Fibroblast of upper back skin (primary cell): Measurements from ENCODE around the gene GPC5.
A peak's percentile ranks its signal among the peaks of the same experiment; 100 is the strongest.

Source experiments
- DNase-seq: peaks from one replicate; pipeline ENCODE4 v3.0.0-alpha.2; 2013

Gene GPC5

GRCh38 chr13:92054389-92054788 is 656.0 kb downstream of the GPC5 start:
- DNase-seq, result no peak

GRCh38 chr13:92074658-92075057 is 676.2 kb downstream of the GPC5 start:
- DNase-seq, result peak; percentile 3

GRCh38 chr13:92097337-92097903 is 699.0 kb downstream of the GPC5 start:
- no peak for DNase-seq

GRCh38 chr13:92101801-92102200 is 703.4 kb downstream of the GPC5 start:
- DNase-seq, result no peak

- DNase-seq, result peak; percentile 54
Measured at GRCh38 chr13:92103689-92104153, 705.3 kb downstream of the GPC5 start.

- peak; percentile 55 for DNase-seq
Measured at GRCh38 chr13:92122186-92122853, 723.9 kb downstream of the GPC5 start.

- DNase-seq, result no peak
Measured at GRCh38 chr13:92126399-92126798, 728.0 kb downstream of the GPC5 start.

- DNase-seq, result no peak
Measured at GRCh38 chr13:92135509-92135908, 737.1 kb downstream of the GPC5 start.

GRCh38 chr13:92136449-92137155 is 738.2 kb downstream of the GPC5 start:
- DNase-seq, result peak; percentile 3

- DNase-seq, result peak; percentile 5
Measured at GRCh38 chr13:92137520-92137919, 739.1 kb downstream of the GPC5 start.

GRCh38 chr13:92143766-92144165 is 745.3 kb downstream of the GPC5 start:
- peak; percentile 3 for DNase-seq

- DNase-seq, result no peak
Measured at GRCh38 chr13:92150606-92151005, 752.2 kb downstream of the GPC5 start.

GRCh38 chr13:92158346-92158745 is 759.9 kb downstream of the GPC5 start:
- DNase-seq, result peak; percentile 59

- DNase-seq, result no peak
Measured at GRCh38 chr13:92164822-92165221, 766.4 kb downstream of the GPC5 start.

- peak; percentile 48 for DNase-seq
Measured at GRCh38 chr13:92172191-92172590, 773.8 kb downstream of the GPC5 start.

- no peak for DNase-seq
Measured at GRCh38 chr13:92173254-92173653, 774.8 kb downstream of the GPC5 start.

- peak; percentile 69 for DNase-seq
Measured at GRCh38 chr13:92175330-92175729, 776.9 kb downstream of the GPC5 start.

GRCh38 chr13:92177966-92178365 is 779.5 kb downstream of the GPC5 start:
- no peak for DNase-seq

GRCh38 chr13:92179223-92179622 is 780.8 kb downstream of the GPC5 start:
- DNase-seq, result no peak

GRCh38 chr13:92187378-92187989 is 789.1 kb downstream of the GPC5 start:
- DNase-seq, result peak; percentile 52

GRCh38 chr13:92188574-92188973 is 790.2 kb downstream of the GPC5 start:
- no peak for DNase-seq

GRCh38 chr13:92196591-92197256 is 798.3 kb downstream of the GPC5 start:
- no peak for DNase-seq

GRCh38 chr13:92197669-92198068 is 799.2 kb downstream of the GPC5 start:
- DNase-seq, result peak; percentile 45
